Activated naive CD4-positive, alpha-beta T cell treated with anti-CD3 and anti-CD28 coated beads, Interleukin-2, amount 50 U/mL, for 24 hours (primary cell): ENCODE measurements around the gene THUMPD2.

Source experiments
- H3K27ac Mint-ChIP-seq: one replicate; pipeline ENCODE4 v1.8.0; 2021; ENCODE audit warnings: mild to moderate bottlenecking, mixed read lengths
- H3K27me3 Mint-ChIP-seq: one replicate; pipeline ENCODE4 v1.8.0; 2021; ENCODE audit warnings: mixed read lengths
- H3K36me3 Mint-ChIP-seq: one replicate; pipeline ENCODE4 v1.8.0; 2021; ENCODE audit warnings: mixed read lengths
- H3K4me1 Mint-ChIP-seq: one replicate; pipeline ENCODE4 v1.8.0; 2021; ENCODE audit warnings: mixed read lengths
- H3K4me3 Mint-ChIP-seq: one replicate; pipeline ENCODE4 v1.8.0; 2021; ENCODE audit warnings: mild to moderate bottlenecking, mixed read lengths
- H3K9me3 Mint-ChIP-seq: one replicate; pipeline ENCODE4 v1.8.0; 2021; ENCODE audit warnings: mixed read lengths

THUMPD2 gene

DNA sequence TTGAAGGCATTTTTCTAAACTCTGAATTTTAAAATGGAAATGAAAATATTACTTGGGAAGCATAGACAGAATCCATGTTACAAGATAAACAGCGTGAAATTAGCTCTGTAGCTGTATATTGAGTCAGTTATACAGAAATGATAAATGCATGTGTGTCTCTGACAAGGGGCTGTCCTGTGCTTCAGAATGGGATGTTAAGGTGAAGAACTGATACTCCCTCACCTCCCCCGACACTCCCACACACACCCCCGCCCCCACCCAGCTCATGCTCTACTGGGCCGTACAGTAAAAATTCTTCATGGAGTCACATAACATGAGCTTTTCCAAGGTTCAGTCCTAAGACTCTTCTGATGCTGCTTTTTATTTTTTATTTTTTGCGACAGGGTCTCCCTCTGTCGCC is 869 bp upstream of the THUMPD2 start:
- peak overlapping the region; percentile 99 for H3K4me3 Mint-ChIP-seq
- no peaks in the 10 kb centered on the region for H3K9me3 Mint-ChIP-seq
- H3K27ac Mint-ChIP-seq, result no peak overlapping the region
- H3K27me3 Mint-ChIP-seq, result no peaks in the 10 kb centered on the region
- H3K4me1 Mint-ChIP-seq, result peaks cover 66% of the 10 kb centered on the region
- peaks cover 10% of the 10 kb centered on the region for H3K36me3 Mint-ChIP-seq

DNA sequence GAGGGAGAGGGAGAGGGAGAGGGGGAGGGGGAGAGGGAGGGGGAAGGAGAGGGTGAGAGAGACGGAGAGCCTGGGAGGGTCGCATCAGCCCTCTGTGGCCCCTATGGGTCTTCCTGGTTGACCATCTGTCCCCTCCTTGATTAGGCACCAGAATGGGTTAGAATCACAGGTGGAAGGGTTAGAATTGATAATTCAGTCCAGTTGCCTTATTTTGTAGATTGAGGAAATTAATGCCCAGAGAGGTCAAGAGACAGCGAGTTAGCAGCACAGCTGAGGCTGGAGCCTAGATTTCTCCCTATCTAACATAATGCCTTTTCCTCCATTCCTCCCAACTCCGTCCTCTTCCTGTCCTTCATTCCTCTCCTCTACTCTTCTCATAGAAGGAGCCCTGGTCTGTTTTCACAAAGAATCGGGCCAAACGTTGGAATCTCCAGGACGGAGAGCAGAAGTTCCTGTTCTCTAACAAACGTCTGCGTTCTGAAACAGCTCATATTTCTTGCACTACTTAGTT is 338 bp upstream of the THUMPD2 start:
- Mint-ChIP-seq H3K27ac (peak overlapping the region; percentile 85), H3K4me3 (peak overlapping the region; percentile 99), H3K36me3 (peaks cover 10% of the 10 kb centered on the region), H3K9me3 (no peaks in the 10 kb centered on the region), H3K4me1 (peaks cover 72% of the 10 kb centered on the region), H3K27me3 (no peaks in the 10 kb centered on the region)

DNA sequence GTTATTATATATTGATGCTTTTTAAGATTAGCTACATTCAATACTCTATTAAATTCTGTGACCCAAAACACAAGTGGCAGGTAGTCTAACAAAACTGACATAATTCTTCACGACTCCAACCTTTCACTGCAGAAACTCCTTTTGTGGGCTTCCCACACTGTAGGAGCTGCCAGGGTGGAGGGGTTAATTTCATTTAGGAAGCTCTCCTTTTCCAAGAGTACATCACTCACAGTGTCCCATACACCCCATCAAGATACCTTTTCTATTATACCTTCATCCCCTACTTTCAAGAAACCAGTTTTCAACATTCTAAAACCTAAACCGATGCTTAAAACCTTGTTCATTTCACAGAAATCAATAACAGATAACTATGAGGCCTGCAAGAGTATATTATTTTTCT is 825 bp downstream of the THUMPD2 start:
- no peaks in the 10 kb centered on the region for H3K9me3 Mint-ChIP-seq
- H3K27ac Mint-ChIP-seq, result peak overlapping the region; percentile 98
- H3K4me1 Mint-ChIP-seq, result peaks cover 78% of the 10 kb centered on the region
- H3K36me3 Mint-ChIP-seq, result peaks cover 10% of the 10 kb centered on the region
- H3K4me3 Mint-ChIP-seq, result peak overlapping the region; percentile 99
- H3K27me3 Mint-ChIP-seq, result no peaks in the 10 kb centered on the region

DNA sequence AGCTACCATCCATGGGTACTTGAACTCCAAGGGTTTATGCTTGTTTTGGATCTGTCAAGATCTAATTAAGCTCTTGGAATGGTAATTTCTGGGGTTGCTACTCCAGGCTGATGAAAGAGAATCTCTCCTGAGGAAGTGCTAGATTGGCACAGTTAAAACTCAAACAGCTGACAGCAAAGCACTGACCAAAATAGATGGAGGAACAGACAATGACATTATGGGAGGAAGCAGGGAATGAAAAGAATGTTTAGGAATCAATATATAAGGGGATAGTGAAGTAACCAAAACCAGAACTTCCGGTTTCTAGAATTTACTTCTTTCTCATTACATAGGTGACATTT is 6.3 kb downstream of the THUMPD2 start:
- Mint-ChIP-seq H3K4me1 (peaks cover 63% of the 10 kb centered on the region), H3K36me3 (peaks cover 20% of the 10 kb centered on the region), H3K27ac (no peak overlapping the region), H3K4me3 (no peak overlapping the region), H3K27me3 (no peaks in the 10 kb centered on the region), H3K9me3 (no peaks in the 10 kb centered on the region)

DNA sequence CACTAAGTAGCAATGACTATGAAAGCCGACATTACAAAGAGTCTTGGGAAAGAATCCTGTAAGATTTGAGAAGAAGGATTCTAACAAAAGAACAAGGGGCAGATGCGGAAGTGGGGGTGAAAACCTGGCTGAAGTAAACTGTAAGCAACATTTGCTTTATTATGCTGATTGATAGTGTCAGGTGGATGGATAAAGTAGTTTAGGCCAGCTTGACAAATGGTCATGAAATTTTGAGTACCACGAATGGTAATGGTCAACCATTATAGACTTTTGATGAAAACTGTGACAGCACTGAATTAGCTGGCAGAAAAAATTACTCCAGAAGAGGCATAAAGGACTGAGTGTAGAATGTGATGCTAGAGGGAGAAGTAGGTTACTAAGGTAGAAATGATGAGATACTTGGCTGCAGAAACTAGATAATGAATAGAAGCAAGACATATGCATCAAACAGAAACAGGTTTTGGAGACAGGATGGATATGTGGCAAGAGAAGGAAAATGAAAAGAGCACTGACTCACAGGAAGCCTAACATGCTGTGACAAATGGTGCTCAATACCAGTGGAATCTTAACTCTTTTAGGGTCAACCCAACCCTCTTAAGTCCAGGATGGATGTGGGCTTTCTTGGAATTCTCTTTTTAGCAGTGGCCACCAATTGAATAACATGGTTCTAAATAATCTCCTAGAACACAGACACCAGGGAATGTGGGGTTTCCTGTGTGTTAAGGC is 6.8 kb downstream of the THUMPD2 start:
- Mint-ChIP-seq H3K4me3 (no peak overlapping the region), H3K27me3 (no peaks in the 10 kb centered on the region), H3K27ac (peak overlapping the region; percentile 3), H3K4me1 (peaks cover 58% of the 10 kb centered on the region), H3K9me3 (no peaks in the 10 kb centered on the region), H3K36me3 (peaks cover 16% of the 10 kb centered on the region)

DNA sequence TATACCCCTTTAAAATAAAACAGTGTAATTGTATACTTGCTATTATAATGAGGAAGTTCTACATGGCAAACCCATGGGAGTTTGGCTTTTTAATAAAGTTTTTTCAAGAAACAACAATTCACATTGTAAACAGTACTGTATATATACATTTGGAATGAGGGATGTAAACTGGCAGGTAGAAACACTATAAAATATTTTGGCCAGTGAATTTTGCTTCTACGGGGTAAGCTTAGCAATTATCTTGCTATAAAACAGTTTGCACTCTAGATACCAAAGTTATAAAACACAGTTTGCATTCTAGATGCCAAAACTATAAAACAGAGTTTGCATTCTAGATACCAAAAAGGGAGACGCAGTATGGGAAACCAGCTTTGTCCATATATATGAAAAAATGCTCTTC is 16.6 kb downstream of the THUMPD2 start:
- H3K27me3 Mint-ChIP-seq, result no peaks in the 10 kb centered on the region
- no peak overlapping the region for H3K4me3 Mint-ChIP-seq
- H3K27ac Mint-ChIP-seq, result no peak overlapping the region
- peaks cover 44% of the 10 kb centered on the region for H3K36me3 Mint-ChIP-seq
- H3K9me3 Mint-ChIP-seq, result no peaks in the 10 kb centered on the region
- no peaks in the 10 kb centered on the region for H3K4me1 Mint-ChIP-seq

DNA sequence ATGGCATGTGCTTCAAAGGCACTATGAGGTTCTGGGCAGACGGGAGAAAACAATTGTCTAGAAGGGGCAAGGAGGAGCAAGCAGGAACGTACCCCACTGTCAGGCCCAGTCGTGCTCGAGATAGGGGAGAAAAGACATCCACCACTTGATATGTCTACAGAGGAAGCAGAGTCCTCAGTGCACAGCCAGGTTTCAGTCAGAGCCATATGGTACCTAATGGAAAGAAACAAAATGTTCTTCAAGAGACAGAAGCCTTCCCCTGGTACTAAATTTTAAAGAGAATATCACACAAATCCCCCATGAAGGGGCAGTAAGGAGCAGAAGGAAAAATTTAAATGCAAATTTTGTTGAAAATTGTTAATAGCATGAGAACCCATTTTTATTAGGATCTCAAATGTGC is 21.9 kb downstream of the THUMPD2 start:
- Mint-ChIP-seq H3K27me3 (no peaks in the 10 kb centered on the region), H3K4me3 (no peak overlapping the region), H3K4me1 (no peaks in the 10 kb centered on the region), H3K9me3 (no peaks in the 10 kb centered on the region), H3K36me3 (peaks cover 50% of the 10 kb centered on the region), H3K27ac (no peak overlapping the region)

DNA sequence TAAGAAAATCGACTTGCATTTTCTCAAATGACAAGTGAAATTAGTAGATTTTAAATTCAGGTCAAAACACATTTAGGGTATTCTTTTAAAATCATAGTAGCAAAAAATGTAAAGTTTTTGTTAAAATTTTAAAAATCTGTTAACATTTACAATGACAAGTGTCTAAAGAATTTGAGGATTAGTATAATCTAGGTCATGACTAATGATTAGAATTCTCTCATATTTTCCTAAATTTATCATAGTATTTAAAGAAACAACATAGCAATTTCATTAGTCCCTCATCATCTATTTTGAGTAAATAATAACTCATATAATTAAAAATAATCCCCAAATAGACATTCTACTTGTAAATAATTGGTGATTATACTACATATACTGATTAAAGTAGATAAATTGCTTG is 23.6 kb downstream of the THUMPD2 start:
- H3K4me3 Mint-ChIP-seq, result no peak overlapping the region
- no peaks in the 10 kb centered on the region for H3K27me3 Mint-ChIP-seq
- no peaks in the 10 kb centered on the region for H3K9me3 Mint-ChIP-seq
- peaks cover 44% of the 10 kb centered on the region for H3K36me3 Mint-ChIP-seq
- H3K4me1 Mint-ChIP-seq, result no peaks in the 10 kb centered on the region
- H3K27ac Mint-ChIP-seq, result no peak overlapping the region

DNA sequence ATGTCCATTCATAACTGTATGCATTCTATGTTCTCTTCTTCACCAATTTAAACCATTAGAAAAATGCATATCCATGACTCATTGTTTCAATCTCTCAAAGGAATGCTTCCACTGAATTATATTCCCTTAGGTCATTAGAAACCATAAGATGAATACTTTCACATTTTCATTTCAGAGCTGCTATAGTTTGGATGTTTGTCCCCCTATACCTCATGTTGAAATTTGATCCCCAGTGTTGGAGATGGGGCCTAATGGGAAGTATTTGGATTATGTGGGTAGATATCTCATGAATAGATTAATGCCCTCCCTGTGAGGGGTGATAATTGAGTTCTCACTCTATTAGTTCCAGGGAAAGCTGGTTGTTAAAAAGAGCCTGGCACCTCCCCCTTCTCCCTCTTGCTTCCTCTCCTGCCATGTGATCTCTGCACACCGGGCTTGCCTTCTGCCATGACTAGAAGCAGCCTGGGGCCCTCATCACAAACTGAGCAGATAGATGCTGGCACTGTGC is 35.7 kb downstream of the THUMPD2 start:
- H3K27ac Mint-ChIP-seq, result no peak overlapping the region
- H3K9me3 Mint-ChIP-seq, result no peaks in the 10 kb centered on the region

DNA sequence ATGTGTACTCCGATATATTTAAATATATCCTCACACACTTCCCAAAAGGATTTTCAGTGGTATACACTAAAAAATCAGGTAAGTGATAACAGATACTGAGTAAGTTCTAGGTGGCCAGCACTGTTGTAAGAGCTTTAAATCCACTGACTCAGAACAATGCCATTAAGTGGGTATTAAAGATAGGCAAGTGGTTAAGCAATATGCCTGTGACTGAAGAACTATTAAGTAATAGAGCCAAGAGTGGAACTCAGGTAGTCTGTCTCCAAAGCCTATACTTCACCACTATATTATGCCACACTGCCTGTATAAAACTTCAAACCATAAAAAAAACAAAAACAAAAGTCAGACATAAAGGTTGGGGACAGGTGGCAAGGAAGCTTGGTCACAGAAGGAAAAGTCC is 37.2 kb downstream of the THUMPD2 start:
- Mint-ChIP-seq H3K4me3 (no peak overlapping the region), H3K36me3 (peaks cover 29% of the 10 kb centered on the region), H3K27ac (no peak overlapping the region), H3K4me1 (peaks cover 7% of the 10 kb centered on the region), H3K27me3 (no peaks in the 10 kb centered on the region), H3K9me3 (no peaks in the 10 kb centered on the region)

More for the DNA sequence above, 35.7 kb downstream of the THUMPD2 start:
- H3K4me1 Mint-ChIP-seq, result no peaks in the 10 kb centered on the region
- no peaks in the 10 kb centered on the region for H3K27me3 Mint-ChIP-seq
- peaks cover 24% of the 10 kb centered on the region for H3K36me3 Mint-ChIP-seq
- H3K4me3 Mint-ChIP-seq, result no peak overlapping the region

DNA sequence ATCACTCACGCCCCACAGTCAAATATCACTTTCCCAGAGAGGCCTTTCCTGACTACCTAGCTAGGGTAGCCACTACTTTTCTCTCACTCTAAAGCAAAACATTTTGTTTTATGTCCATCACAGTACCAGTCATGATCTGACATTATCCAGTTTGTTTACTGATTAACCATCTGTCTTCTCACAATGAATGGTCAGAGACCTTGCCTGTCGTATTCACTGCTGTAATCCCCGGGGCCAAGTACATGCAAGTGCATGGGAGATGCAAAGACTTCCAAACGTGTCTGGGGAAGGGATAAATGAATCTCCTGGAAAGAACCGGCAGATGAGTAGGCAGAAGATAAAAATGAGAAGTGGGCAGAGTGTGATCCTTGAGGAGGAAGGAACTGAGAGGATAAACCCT is 39.7 kb downstream of the THUMPD2 start:
- Mint-ChIP-seq H3K4me1 (peaks cover 7% of the 10 kb centered on the region), H3K27ac (no peak overlapping the region), H3K9me3 (no peaks in the 10 kb centered on the region), H3K27me3 (no peaks in the 10 kb centered on the region), H3K4me3 (no peak overlapping the region), H3K36me3 (peaks cover 36% of the 10 kb centered on the region)

DNA sequence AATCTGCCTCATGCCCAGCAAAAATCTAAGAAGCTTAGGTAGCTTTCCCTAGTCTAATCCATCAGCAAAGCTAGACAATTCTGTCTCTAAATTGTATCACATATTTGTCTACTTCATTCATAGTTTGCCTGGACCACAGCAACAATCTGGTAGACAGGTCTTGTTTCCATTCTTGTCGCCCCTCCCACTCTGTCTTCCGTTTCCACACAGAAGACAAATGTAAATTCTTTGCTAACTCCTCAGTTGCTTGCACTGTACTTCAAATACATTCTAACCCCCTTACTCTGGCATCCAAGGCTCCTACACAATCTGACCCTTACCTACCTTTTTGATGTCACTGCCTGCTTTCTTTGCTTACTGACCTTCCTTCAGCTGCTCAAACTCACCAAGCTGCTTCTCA is 40.1 kb downstream of the THUMPD2 start:
- Mint-ChIP-seq H3K27me3 (no peaks in the 10 kb centered on the region), H3K9me3 (no peaks in the 10 kb centered on the region), H3K27ac (no peak overlapping the region), H3K4me1 (peaks cover 7% of the 10 kb centered on the region), H3K36me3 (peaks cover 41% of the 10 kb centered on the region), H3K4me3 (no peak overlapping the region)

DNA sequence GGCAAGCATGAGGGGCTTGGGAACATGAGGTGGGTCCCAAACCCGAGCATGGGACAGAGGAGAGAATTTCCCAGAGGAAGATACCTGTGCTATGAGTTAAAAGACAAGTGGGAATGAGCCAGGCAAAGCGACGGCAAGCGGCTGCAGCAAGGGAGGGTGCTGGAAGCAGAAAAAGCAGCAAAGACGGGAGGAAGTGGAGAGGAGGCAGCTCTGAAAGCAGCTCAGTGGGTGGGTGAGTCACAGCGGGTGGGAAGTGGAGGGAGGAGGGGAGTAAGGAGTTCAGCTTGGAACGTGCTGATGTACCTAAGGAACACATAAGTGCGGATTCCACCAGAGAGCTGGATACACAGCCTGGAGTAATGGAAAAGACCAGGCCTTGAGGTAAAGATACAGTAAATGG is 41.4 kb downstream of the THUMPD2 start:
- Mint-ChIP-seq H3K4me1 (peaks cover 7% of the 10 kb centered on the region), H3K27ac (peak overlapping the region; percentile 15), H3K4me3 (no peak overlapping the region), H3K36me3 (peaks cover 42% of the 10 kb centered on the region), H3K9me3 (no peaks in the 10 kb centered on the region), H3K27me3 (no peaks in the 10 kb centered on the region)

DNA sequence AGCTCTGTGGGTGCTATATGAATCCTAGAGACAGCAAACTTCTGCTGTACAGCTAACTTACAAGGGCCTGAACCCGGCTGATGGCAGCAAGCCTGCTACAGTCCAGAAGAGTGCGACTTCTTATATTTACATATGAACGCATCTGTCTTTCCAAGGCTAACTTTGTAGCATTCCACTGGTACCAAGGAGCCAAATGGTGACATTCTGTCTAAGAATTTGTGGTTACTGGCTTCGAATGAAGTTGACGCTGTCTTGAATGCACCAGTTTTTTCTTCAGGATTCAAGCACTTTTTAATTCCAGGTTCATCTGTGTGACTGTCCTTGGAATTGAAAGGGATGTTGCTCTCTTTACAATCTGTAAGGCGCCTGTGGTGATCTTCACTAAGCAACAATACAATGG is 42.4 kb downstream of the THUMPD2 start:
- no peaks in the 10 kb centered on the region for H3K27me3 Mint-ChIP-seq
- no peak overlapping the region for H3K4me3 Mint-ChIP-seq
- H3K27ac Mint-ChIP-seq, result no peak overlapping the region
- peaks cover 42% of the 10 kb centered on the region for H3K36me3 Mint-ChIP-seq
- H3K9me3 Mint-ChIP-seq, result no peaks in the 10 kb centered on the region
- peaks cover 7% of the 10 kb centered on the region for H3K4me1 Mint-ChIP-seq

DNA sequence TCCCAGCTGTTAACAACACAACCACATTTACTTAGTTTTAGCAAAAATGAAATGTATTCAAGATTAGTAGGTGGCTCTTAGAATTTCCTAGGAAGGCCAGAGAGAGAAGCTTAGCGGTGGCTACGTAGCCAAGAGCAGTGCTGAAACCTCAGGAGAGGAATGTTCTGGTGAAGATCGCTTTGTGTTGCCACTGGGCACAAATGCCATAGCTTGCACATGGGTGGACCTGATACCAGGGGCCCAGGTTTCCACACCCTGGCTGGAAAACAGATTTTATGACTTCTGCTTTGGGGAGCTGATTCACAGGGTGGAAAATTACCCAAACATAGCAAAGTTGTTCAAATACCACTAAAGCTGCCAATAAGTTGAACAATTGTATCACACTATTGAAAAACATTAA is 43.4 kb downstream of the THUMPD2 start:
- no peak overlapping the region for H3K4me3 Mint-ChIP-seq
- H3K9me3 Mint-ChIP-seq, result no peaks in the 10 kb centered on the region
- no peaks in the 10 kb centered on the region for H3K27me3 Mint-ChIP-seq
- H3K4me1 Mint-ChIP-seq, result peaks cover 7% of the 10 kb centered on the region
- no peak overlapping the region for H3K27ac Mint-ChIP-seq
- H3K36me3 Mint-ChIP-seq, result peaks cover 39% of the 10 kb centered on the region

DNA sequence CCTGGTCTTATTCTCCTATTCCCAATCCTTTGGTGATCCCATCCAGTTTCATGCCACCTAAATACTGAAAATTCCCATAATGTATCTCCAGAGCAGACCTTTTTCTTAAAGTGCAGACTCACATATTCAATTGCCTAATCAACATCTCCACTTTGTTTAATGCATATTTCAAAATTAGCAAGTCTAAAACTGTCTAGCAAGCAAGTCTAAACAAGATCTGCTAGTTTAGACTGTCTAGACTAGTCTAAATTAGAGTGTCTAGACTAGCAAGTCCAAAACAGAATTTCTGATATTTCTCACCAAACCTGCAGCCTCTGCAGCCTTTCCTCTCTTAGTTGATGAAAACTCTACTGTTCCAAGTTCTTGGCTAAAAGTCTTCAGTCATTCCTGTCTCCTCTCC is 44.6 kb downstream of the THUMPD2 start:
- Mint-ChIP-seq H3K4me1 (peaks cover 7% of the 10 kb centered on the region), H3K9me3 (no peaks in the 10 kb centered on the region), H3K27ac (peak overlapping the region; percentile 52), H3K36me3 (peaks cover 36% of the 10 kb centered on the region), H3K4me3 (no peak overlapping the region), H3K27me3 (no peaks in the 10 kb centered on the region)
